ENCODE results near the gene KNDC1. TPM values are rescaled to one million over a fixed set of nuclear protein-coding genes. Genes with fewer than 3 reads are reported as not detected.
A peak's percentile ranks its signal among the peaks of the same experiment; 100 is the strongest.
"Not testable (repeated sequence)": the region's sequence is repeated elsewhere in the genome, so short reads cannot be mapped to it uniquely, and the experiment has no call there.

Gene KNDC1
- 7.1 TPM for total RNA-seq

- intact Hi-C loops (cut with DNase I): loop anchor here (1.0 kb wide), 1 partner anchor 34 kb away; no protein-coding TSS in a partner anchor
- DNase-seq (ENCODE audit: low spot score) (peak; percentile 56), ATAC-seq (no peak)
Measured at GRCh38 chr10:133159950-133160825, at the start of gene KNDC1. TSS of gene KNDC1 (plus strand) at chr10:133160219. CDS start at chr10:133160468, 249 bp downstream.

- ATAC-seq: no peak
- intact Hi-C loops (cut with DNase I): no loop called here
Measured at GRCh38 chr10:133110609-133111275, 49.3 kb upstream of the KNDC1 start.

DNA sequence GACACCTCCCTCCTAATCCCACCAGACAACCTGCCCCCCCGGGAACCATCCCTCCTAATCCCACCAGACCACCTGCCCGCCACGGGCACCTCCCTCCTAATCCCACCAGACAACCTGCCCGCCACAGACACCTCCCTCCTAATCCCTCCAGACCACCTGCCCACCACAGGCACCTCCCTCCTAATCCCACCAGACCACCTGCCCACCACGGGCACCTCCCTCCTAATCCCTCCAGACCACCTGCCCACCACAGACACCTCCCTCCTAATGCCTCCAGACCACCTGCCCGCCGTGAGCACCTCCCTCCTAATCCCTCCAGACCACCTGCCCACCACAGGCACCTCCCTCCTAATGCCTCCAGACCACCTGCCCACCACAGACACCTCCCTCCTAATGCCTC is 48.4 kb upstream of the KNDC1 start:
- ATAC-seq; intact Hi-C loops (cut with DNase I): not testable (repeated sequence)

More at GRCh38 chr10:133110609-133111275, 49.3 kb upstream of the KNDC1 start:
- DNase-seq (ENCODE audit: low spot score): no peak

DNA sequence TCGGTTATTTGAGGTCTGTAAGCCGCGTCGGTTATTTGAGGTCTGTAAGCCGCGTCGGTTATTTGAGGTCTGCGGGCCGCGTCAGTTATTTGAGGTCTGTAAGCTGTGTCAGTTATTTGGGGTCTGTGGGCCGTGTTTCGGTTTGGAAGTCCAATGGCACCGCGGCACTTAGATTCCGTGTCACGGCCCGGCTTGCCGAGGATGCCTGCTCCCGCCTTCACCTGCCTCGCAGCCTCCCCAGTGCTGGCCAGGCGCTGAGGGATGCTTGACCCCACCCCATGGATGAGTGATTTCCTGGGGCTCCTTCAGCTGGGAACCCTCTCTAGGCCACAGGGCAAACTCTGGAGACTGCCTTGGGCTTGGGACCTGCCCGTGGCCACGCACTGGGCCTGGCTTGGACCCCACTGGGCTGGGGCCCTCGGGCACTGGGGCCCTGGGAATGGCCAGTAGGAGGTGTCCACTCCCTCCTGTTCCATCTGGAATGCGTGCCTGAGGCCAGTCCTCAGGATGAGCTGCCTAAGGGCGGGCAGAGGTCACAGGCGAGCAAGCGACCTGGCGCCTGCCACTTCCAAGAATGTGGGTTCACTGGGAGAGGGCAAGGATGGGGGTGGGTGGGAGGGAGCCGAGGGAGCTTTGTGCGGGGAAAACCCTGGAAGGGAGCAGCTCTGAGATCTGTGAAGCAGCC is 46.7 kb upstream of the KNDC1 start:
- intact Hi-C loops (cut with DNase I): no loop called here
- ATAC-seq (no peak), DNase-seq (ENCODE audit: low spot score) (no peak)

More for the DNA sequence above, 48.4 kb upstream of the KNDC1 start:
- DNase-seq (ENCODE audit: low spot score): not testable (repeated sequence)

DNA sequence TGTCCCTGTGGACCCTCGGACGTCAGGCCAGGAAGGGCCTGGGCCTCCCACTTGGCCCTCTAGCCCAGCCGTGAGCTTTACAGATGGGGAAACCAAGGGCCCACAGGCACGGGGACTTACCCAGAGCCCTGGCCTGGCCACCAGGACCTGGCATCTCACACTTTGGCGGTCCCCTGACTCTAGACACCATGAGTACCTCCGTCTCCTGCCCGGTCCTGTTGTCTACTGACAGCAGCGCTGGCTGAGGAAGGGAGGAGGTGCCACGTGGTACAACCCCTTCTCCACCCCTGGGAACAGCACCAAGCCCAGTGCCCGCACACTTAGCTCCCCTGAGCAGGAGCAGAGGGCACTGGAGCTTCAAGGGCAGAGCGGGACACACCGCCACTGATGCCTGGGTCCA is 46.2 kb upstream of the KNDC1 start:
- intact Hi-C loops (cut with DNase I): no loop called here
- DNase-seq (ENCODE audit: low spot score): no peak
- no peak for ATAC-seq

GRCh38 chr10:133114251-133114650 is 45.8 kb upstream of the KNDC1 start:
- DNase-seq (ENCODE audit: low spot score): no peak
- no peak for ATAC-seq

GRCh38 chr10:133114726-133115452 is 45.1 kb upstream of the KNDC1 start:
- ATAC-seq: no peak
- intact Hi-C loops (cut with DNase I): no loop called here
- DNase-seq (ENCODE audit: low spot score): no peak

More at GRCh38 chr10:133114251-133114650, 45.8 kb upstream of the KNDC1 start:
- intact Hi-C loops (cut with DNase I): no loop called here

GRCh38 chr10:133115453-133115842 is 44.6 kb upstream of the KNDC1 start:
- intact Hi-C loops (cut with DNase I): no loop called here
- ATAC-seq (peak; percentile 17), DNase-seq (ENCODE audit: low spot score) (no peak)

GRCh38 chr10:133115976-133116375 is 44.0 kb upstream of the KNDC1 start:
- DNase-seq (ENCODE audit: low spot score) (no peak), ATAC-seq (peak; percentile 20)

DNA sequence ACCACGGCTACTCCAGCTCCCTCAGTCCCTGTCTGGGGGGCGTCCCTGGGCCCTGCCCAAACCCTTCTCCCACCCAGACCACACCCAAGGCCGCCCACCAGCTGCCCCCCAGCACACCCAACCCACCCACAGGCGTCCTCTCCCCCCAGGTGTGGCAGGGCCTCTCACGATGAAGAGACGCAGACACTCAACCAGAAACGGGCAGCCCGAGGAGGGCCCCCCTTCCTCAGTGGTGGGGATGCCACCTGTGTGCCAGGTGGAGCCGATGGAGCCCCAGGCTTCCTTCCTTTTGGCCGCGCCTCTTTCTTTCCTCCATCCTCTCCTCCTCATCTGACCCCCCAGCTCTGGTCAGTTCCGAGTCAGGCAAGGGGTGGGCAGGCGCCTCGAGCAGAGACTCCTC is 43.6 kb upstream of the KNDC1 start:
- ATAC-seq (peak; percentile 15), DNase-seq (ENCODE audit: low spot score) (no peak)
- intact Hi-C loops (cut with DNase I): no loop called here

More at GRCh38 chr10:133115976-133116375, 44.0 kb upstream of the KNDC1 start:
- intact Hi-C loops (cut with DNase I): no loop called here

DNA sequence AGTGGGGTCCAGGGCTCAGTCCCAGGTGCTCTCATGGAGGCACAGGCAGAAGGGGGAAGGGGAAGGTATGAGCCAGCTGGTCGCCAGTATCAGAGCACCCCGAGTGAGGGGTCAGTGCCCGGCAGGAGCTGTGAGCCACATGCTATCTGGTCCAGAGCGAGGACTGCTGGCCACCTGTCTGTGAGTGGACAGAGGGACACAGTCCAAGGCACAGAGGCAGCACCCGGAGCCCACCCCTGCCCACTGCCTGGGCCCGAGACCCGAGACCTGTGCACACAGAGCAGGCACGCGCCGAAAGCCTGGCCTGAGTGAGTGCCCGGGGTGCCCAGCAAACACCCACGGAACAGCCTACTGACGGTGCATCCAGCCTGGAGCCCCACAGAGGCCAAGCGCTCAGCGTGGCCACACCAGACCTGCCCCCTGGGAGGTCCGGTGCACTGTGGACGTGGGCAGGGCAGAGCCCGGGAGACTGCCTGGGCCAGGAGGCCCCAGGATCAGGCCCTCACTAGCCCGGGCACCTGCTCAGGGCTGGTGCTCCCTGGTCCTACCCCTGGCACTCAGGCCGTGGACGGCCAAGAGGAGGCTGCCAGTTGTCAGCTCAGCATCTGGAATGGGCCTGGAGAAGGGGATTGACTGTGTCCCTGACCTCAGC is 42.9 kb upstream of the KNDC1 start:
- ATAC-seq (no peak), DNase-seq (ENCODE audit: low spot score) (no peak)
- intact Hi-C loops (cut with DNase I): no loop called here

GRCh38 chr10:133117688-133118071 is 42.3 kb upstream of the KNDC1 start:
- ATAC-seq: no peak
- no peak for DNase-seq (ENCODE audit: low spot score)
- intact Hi-C loops (cut with DNase I): no loop called here

DNA sequence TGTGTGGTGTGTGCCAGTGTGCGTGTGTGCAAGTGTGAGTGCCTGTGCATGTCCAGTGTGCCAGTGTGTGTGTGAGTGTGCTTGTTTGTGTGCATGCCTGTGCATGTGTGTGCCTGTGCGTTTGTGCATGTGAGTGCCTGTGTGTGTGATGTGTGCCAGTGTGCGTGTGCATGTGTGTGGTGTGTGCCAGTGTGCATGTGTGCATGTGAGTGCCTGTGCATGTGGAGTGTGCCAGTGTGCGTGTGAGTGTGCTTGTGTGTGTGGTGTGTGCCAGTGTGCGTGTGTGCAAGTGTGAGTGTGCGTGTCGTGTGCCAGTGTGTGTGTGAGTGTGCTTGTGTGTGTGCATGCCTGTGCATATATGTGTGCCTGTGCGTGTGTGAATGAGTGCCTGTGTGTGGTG is 38.5 kb upstream of the KNDC1 start:
- ATAC-seq (no peak), DNase-seq (ENCODE audit: low spot score) (no peak)
- intact Hi-C loops (cut with DNase I): loop anchor here (10.0 kb wide), 1 partner anchor 287 kb away; no protein-coding TSS in a partner anchor

- ATAC-seq: peak; percentile 79
Measured at GRCh38 chr10:133122171-133122935, 37.7 kb upstream of the KNDC1 start.

GRCh38 chr10:133123050-133123745 is 36.8 kb upstream of the KNDC1 start:
- intact Hi-C loops (cut with DNase I): loop anchor here (10.0 kb wide), 1 partner anchor 288 kb away; no protein-coding TSS in a partner anchor
- DNase-seq (ENCODE audit: low spot score): no peak
- ATAC-seq: peak; percentile 12

More at GRCh38 chr10:133122171-133122935, 37.7 kb upstream of the KNDC1 start:
- intact Hi-C loops (cut with DNase I): loop anchor here (10.0 kb wide), 1 partner anchor 288 kb away; no protein-coding TSS in a partner anchor
- no peak for DNase-seq (ENCODE audit: low spot score)

DNA sequence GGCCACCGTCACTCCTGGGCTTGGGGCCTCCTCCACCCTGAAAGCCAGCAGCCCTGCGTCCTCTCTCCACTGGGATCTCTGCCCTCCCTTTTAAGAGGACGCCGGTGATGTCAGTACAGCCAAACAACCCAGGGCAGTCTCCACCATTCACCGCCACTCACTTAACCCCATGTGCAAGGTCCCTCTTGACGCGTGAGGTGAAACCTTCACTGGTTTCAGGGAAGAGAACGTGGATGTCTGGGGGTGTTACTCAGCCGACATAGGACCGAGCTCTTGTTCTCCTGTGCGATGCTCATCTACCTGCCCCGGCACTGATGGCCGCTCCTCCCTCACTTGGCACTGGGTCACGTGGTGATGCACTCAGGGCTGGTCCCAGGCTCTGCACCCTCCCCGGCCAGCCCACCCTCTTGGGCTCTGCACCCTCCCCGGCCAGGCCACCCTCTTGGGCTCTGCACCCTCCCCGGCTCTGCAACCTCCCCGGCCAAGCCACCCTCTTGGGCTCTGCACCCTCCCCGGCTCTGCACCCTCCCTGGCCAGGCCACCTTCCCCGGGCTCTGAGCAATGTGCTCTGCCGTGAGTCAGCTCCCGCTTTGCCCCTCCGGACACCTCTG is 36.2 kb upstream of the KNDC1 start:
- DNase-seq (ENCODE audit: low spot score) (no peak), ATAC-seq (no peak)
- intact Hi-C loops (cut with DNase I): loop anchor here (10.0 kb wide), 1 partner anchor 289 kb away; no protein-coding TSS in a partner anchor
